Measurements from ENCODE around the gene PRKAG2.
A peak's percentile ranks its signal among the peaks of the same experiment; 100 is the strongest.
"Not testable (repeated sequence)": the region's sequence is repeated elsewhere in the genome, so short reads cannot be mapped to it uniquely, and the experiment has no call there.

The PRKAG2 gene

DNA sequence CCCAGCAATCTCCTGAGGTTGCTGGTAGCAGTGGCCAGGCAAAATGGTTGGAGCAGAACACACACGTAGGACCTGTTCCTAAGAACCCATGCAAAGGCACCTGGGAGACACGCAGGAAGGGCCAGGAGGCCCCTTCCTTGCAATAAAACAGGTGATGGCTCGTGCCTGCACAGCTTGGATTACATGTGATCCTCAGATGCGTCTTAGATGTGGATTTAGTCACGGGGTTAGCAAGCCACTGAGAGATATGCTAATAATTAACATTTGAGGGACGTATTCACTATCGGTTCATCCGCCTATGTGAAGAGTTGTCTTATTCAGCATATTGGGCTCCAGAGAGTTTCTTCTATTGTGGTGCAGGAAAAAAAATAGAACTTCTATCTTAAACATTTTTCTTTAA lies 352.6 kb downstream of the PRKAG2 start:
- no peaks in the 10 kb centered on the region for H3K79me2 ChIP-seq (ENCODE audit: insufficient read depth, low read length)
- H2AFZ ChIP-seq (ENCODE audit: low read length), result no peak overlapping the region
- H3K9me2 ChIP-seq (ENCODE audit: low read depth, low read length), result no peaks in the 10 kb centered on the region
- no peak overlapping the region for H3K4me3 ChIP-seq (ENCODE audit: low read depth, low read length, poor library complexity, severe bottlenecking)
- no peaks in the 10 kb centered on the region for H4K20me1 ChIP-seq (ENCODE audit: insufficient read depth, low read length)
- no peaks in the 10 kb centered on the region for H3F3A ChIP-seq (ENCODE audit: insufficient read depth, low read length)
- no peaks in the 10 kb centered on the region; the same call in 1 of the 2 replicates for H3K27me3 ChIP-seq (ENCODE audit: insufficient read depth, low read length)
- H3K36me3 ChIP-seq (ENCODE audit: insufficient read depth, low read length), result no peaks in the 10 kb centered on the region; the same call in 1 of the 2 replicates
- H3K9ac ChIP-seq (ENCODE audit: low read length), result no peak overlapping the region
- no peak overlapping the region for H3K4me2 ChIP-seq (ENCODE audit: low read length)
- H3K27ac ChIP-seq (ENCODE audit: low read depth, low read length, poor library complexity, severe bottlenecking), result no peak overlapping the region
- peaks cover 14% of the 10 kb centered on the region for H3K9me3 ChIP-seq (ENCODE audit: low read length)
- TF ChIP-seq, protein P1, sequence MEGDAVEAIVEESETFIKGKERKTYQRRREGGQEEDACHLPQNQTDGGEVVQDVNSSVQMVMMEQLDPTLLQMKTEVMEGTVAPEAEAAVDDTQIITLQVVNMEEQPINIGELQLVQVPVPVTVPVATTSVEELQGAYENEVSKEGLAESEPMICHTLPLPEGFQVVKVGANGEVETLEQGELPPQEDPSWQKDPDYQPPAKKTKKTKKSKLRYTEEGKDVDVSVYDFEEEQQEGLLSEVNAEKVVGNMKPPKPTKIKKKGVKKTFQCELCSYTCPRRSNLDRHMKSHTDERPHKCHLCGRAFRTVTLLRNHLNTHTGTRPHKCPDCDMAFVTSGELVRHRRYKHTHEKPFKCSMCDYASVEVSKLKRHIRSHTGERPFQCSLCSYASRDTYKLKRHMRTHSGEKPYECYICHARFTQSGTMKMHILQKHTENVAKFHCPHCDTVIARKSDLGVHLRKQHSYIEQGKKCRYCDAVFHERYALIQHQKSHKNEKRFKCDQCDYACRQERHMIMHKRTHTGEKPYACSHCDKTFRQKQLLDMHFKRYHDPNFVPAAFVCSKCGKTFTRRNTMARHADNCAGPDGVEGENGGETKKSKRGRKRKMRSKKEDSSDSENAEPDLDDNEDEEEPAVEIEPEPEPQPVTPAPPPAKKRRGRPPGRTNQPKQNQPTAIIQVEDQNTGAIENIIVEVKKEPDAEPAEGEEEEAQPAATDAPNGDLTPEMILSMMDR (IDR thresholded peaks at IDR 0.05; ENCODE audit: low read length), result no peak
- TF ChIP-seq EZH2 (IDR thresholded peaks at IDR 0.05; ENCODE audit: borderline replicate concordance, low read length), result no peak
- peaks cover 4% of the 10 kb centered on the region for H3K4me1 ChIP-seq (ENCODE audit: insufficient read depth, low read length, severe bottlenecking)

DNA sequence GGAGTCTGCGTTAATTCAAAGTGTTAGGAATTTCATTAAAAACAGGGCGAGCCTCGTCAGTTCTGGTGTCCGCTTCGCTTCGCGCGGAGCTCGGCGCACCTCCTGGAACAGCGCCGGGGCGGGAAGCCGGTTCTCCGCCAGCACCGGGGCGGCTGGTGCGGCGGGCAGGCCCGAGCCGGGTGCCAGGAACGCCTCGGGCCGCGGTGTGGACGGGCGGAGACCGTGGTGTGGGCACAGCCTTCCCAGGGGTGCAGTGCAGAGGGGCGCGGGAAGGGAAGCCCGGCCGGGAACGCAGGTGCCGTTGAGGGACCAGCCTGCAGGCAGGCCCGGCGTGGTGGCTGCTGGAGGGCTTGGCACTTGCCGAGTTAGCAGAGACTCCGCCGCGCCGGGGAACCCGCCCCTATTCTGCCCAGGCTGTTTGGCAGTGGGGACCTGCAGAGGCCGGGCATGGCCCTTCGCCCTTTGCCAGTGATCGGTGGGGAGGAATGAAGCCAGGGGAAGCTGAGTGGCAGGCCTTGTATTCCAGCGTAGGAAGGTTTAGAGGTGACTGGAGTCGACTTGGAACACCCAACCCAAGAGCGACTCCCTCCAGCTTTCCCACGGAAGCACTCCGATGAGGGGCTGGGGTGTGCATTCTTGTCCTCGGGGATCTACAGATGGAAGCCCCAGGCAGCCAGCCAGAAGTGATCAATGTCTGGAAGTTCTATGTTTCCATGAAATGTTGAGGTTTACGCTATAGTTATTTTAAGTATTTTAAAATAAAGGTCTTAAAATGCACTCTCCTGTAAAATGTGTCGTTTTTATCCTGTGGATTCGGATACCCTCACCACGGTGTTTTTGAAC lies 356.3 kb downstream of the PRKAG2 start:
- no peak for TF ChIP-seq EZH2 (IDR thresholded peaks at IDR 0.05; ENCODE audit: borderline replicate concordance, low read length)
- TF ChIP-seq, protein P1 (IDR thresholded peaks at IDR 0.05; ENCODE audit: low read length), result no peak
- H3K4me2 ChIP-seq (ENCODE audit: low read length), result peak overlapping the region; percentile 23
- no peak overlapping the region for H2AFZ ChIP-seq (ENCODE audit: low read length)
- peaks cover 33% of the 10 kb centered on the region for H3K79me2 ChIP-seq (ENCODE audit: insufficient read depth, low read length)
- no peak overlapping the region for H3K9ac ChIP-seq (ENCODE audit: low read length)
- H3K9me2 ChIP-seq (ENCODE audit: low read depth, low read length), result no peaks in the 10 kb centered on the region
- peaks cover 22% of the 10 kb centered on the region for H3K36me3 ChIP-seq (ENCODE audit: insufficient read depth, low read length)
- no peaks in the 10 kb centered on the region; the same call in 1 of the 2 replicates for H4K20me1 ChIP-seq (ENCODE audit: insufficient read depth, low read length)
- peak overlapping the region; percentile 90 for H3K4me3 ChIP-seq (ENCODE audit: low read depth, low read length, poor library complexity, severe bottlenecking)
- H3K27ac ChIP-seq (ENCODE audit: low read depth, low read length, poor library complexity, severe bottlenecking), result peak overlapping the region; percentile 72
- no peaks in the 10 kb centered on the region; the same call in 1 of the 2 replicates for H3K27me3 ChIP-seq (ENCODE audit: insufficient read depth, low read length)
- peaks cover 19% of the 10 kb centered on the region for H3K4me1 ChIP-seq (ENCODE audit: insufficient read depth, low read length, severe bottlenecking)
- no peaks in the 10 kb centered on the region for H3F3A ChIP-seq (ENCODE audit: insufficient read depth, low read length)
- H3K9me3 ChIP-seq (ENCODE audit: low read length), result peaks cover 13% of the 10 kb centered on the region

DNA sequence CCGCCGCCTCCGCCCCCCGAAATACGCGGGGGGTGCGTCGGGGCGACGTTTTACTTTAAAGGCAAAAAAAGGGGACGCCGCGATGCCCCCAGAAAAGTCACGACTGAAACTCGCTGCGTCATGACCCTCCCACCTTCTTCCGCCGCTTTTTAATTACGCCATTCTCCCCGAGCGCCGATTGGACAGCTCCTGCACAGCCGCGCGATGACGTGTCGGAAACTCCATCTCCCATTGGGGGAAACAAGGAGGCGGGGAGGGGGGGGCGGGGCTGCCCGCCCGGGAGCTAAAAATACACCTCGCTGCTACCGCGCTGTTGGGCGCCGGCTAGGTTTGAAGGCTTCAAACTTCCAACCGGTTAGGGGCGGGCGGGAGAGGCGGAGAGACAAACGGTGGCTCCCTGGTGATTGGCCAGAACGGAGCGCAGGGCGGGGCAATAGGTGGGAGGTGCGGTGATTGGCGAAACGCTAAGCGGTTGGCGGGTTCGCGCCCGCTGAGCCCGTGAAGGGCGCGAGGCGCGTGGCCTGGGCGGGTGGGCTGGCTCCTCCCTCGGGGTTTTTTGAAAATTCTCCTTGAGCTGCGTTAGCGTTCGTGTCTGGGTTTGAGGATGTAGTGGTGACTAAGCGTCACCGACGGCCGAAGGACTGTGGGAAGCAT lies 357.0 kb downstream of the PRKAG2 start, which contains the start of gene RHEB:
TSS of gene RHEB (minus strand) at position 131 of the 654 bp plus-strand sequence. CDS start 384 bp downstream, outside the sequence.
- no peaks in the 10 kb centered on the region for H3K9me2 ChIP-seq (ENCODE audit: low read depth, low read length)
- H3K27me3 ChIP-seq (ENCODE audit: insufficient read depth, low read length), result no peaks in the 10 kb centered on the region; the same call in 1 of the 2 replicates
- no peaks in the 10 kb centered on the region; the same call in 1 of the 2 replicates for H4K20me1 ChIP-seq (ENCODE audit: insufficient read depth, low read length)
- H3K36me3 ChIP-seq (ENCODE audit: insufficient read depth, low read length), result peaks cover 29% of the 10 kb centered on the region
- peak within 1 kb of the TSS; percentile 72 for H3K27ac ChIP-seq (ENCODE audit: low read depth, low read length, poor library complexity, severe bottlenecking)
- peak within 1 kb of the TSS; percentile 95 for H3K9ac ChIP-seq (ENCODE audit: low read length)
- no peaks in the 10 kb centered on the region for H3F3A ChIP-seq (ENCODE audit: insufficient read depth, low read length)
- peaks cover 19% of the 10 kb centered on the region for H3K4me1 ChIP-seq (ENCODE audit: insufficient read depth, low read length, severe bottlenecking)
- H3K79me2 ChIP-seq (ENCODE audit: insufficient read depth, low read length), result peaks cover 41% of the 10 kb centered on the region
- peak within 1 kb of the TSS; percentile 90 for H3K4me3 ChIP-seq (ENCODE audit: low read depth, low read length, poor library complexity, severe bottlenecking)
- H2AFZ ChIP-seq (ENCODE audit: low read length), result no peak within 1 kb of the TSS
- peak within 1 kb of the TSS; percentile 99 for H3K4me2 ChIP-seq (ENCODE audit: low read length)
- H3K9me3 ChIP-seq (ENCODE audit: low read length), result peaks cover 19% of the 10 kb centered on the region
- TF ChIP-seq EZH2 (IDR thresholded peaks at IDR 0.05; ENCODE audit: borderline replicate concordance, low read length), result no peak
- TF ChIP-seq, protein P1 (IDR thresholded peaks at IDR 0.05; ENCODE audit: low read length), result no peak

DNA sequence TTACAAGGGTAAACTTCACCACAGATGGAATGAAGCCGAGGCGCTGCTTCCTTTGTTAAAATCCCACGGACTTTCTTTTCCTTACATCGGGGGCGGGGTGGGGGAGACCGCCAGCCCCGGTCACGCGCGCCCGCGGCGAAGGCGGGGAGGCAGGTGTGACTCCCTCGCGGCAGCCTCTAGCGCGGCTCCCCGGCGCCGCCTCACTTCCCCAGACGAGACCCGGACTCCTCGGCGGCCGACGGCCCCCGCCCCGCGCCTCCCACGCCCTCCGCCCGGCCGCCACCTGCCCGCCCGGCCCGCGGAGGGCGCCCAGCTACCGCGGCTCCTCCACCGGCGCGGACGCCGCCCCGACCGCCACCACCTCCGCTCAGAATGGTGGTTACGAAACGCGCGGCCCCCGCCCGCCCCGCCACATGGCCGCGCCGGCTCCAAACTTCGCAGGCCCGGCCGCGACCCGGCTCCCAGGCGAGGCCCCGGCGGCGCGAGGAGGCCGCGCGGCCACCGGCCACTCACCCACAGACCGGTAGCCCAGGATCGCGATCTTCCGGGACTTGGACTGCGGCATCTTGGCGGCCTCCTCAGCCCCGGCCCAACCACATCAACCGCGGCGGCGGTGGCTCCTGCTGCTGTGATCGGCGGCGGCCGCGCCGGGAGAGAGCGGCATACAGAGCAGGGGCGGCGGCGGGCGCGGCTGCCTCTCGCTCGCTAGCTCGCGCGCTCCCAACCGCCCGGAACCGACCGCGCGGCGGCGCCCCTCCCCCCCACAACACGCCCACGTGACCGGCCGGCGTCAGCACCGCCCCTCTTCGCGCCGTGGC lies 357.8 kb downstream of the PRKAG2 start:
- Histone ChIP-seq H3K9me3 (ENCODE audit: low read length) (peaks cover 25% of the 10 kb centered on the region), H3K79me2 (ENCODE audit: insufficient read depth, low read length) (peaks cover 48% of the 10 kb centered on the region), H3K4me2 (ENCODE audit: low read length) (peak overlapping the region; percentile 99), H3K36me3 (ENCODE audit: insufficient read depth, low read length) (peaks cover 35% of the 10 kb centered on the region), H3K4me1 (ENCODE audit: insufficient read depth, low read length, severe bottlenecking) (peaks cover 19% of the 10 kb centered on the region), H3K4me3 (ENCODE audit: low read depth, low read length, poor library complexity, severe bottlenecking) (peak overlapping the region; percentile 90), H3K9ac (ENCODE audit: low read length) (peak overlapping the region; percentile 95), H3K27ac (ENCODE audit: low read depth, low read length, poor library complexity, severe bottlenecking) (peak overlapping the region; percentile 72)
- not testable (repeated sequence) for H2AFZ ChIP-seq (ENCODE audit: low read length); H3F3A ChIP-seq (ENCODE audit: insufficient read depth, low read length); H3K9me2 ChIP-seq (ENCODE audit: low read depth, low read length); H3K27me3 ChIP-seq (ENCODE audit: insufficient read depth, low read length); H4K20me1 ChIP-seq (ENCODE audit: insufficient read depth, low read length)

All from OCI-LY1 (cell line).